PC-3 (cell line): ENCODE results near the gene PSTPIP2. TPM values are rescaled to one million over a fixed set of nuclear protein-coding genes. Genes with fewer than 3 reads are reported as not detected.
"Not testable (repeated sequence)": the region's sequence is repeated elsewhere in the genome, so short reads cannot be mapped to it uniquely, and the experiment has no call there.

ENCODE experiments used
- ATAC-seq: fragments of 200-7000 bp; cut with Tn5 transposase; 2 replicates; pipeline ENCODE4 v1.9.1; 2020; ENCODE audit warnings: mild to moderate bottlenecking, moderate library complexity
- BruUV-seq: library from RNA; stranded (reverse); fragments of 400-500 nt; replicated peaks from 2 replicates; lab custom pipeline; 2021; lab: Mats Ljungman, UMichigan
- CTCF ChIA-PET: fragments of 300-600 bp; sonication (Branson Sonifier 250); formaldehyde crosslinking; loops from one replicate; lab custom pipeline; 2022; ENCODE audit warnings: antibody characterized with exemption; lab: Charles Lee
- POLR2A ChIA-PET: fragments of 300-600 bp; sonication (Branson Sonifier 250); formaldehyde crosslinking; loops from one replicate; lab custom pipeline; 2022; ENCODE audit warnings: antibody characterized with exemption; ENCODE audit not compliant: unreplicated experiment; lab: Charles Lee
- DNase-seq: peaks from one replicate; pipeline ENCODE4 v3.0.0-alpha.2; 2015
- H2AFZ ChIP-seq: fragments of 300-600 bp; sonication (generic); 2 replicates; pipeline ENCODE4 v1.6.0; 2016; ENCODE audit warnings: antibody characterized with exemption, low read length
- H3F3A ChIP-seq: fragments of 300-600 bp; sonication (generic); one replicate; pipeline ENCODE4 v1.6.0; 2017; ENCODE audit warnings: antibody characterized with exemption, low read length, control low read depth, mild to moderate bottlenecking; ENCODE audit not compliant: unreplicated experiment
- H3K27ac ChIP-seq: fragments of 300-600 bp; sonication (generic); 2 replicates; pipeline ENCODE4 v1.5.1; 2016; ENCODE audit warnings: mild to moderate bottlenecking, low read length
- H3K27me3 ChIP-seq: fragments of 300-600 bp; sonication (generic); 2 replicates; pipeline ENCODE4 v1.6.1; 2016; ENCODE audit warnings: low read length, mixed read lengths
- H3K36me3 ChIP-seq: fragments of 300-600 bp; sonication (generic); 2 replicates; pipeline ENCODE4 v1.6.1; 2016; ENCODE audit warnings: low read depth, mixed run types, low read length, mixed read lengths
- H3K4me1 ChIP-seq: fragments of 300-600 bp; sonication (generic); 2 replicates; pipeline ENCODE4 v1.5.1; 2016; ENCODE audit warnings: low read length; ENCODE audit not compliant: insufficient read depth
- H3K4me2 ChIP-seq: fragments of 300-600 bp; sonication (generic); 2 replicates; pipeline ENCODE4 v1.6.0; 2016; ENCODE audit warnings: low read length
- H3K4me3 ChIP-seq: fragments of 300-600 bp; sonication (generic); 2 replicates; pipeline ENCODE4 v1.5.1; 2016; ENCODE audit warnings: mild to moderate bottlenecking, low read length, mixed read lengths
- H3K79me2 ChIP-seq: fragments of 300-600 bp; sonication (generic); 2 replicates; pipeline ENCODE4 v1.6.1; 2017; ENCODE audit warnings: low read length, mixed read lengths
- H3K9ac ChIP-seq: fragments of 300-600 bp; sonication (generic); 2 replicates; pipeline ENCODE4 v1.6.0; 2016; ENCODE audit warnings: mild to moderate bottlenecking, low read length
- H3K9me2 ChIP-seq: fragments of 300-600 bp; sonication (generic); replicated peaks from 2 replicates; pipeline ENCODE4 v1.6.1; 2016; ENCODE audit warnings: mixed run types, low read length, mixed read lengths
- H3K9me3 ChIP-seq: fragments of 300-600 bp; sonication (generic); 2 replicates; pipeline ENCODE4 v1.6.1; 2016; ENCODE audit warnings: low read length, mixed read lengths
- H4K20me1 ChIP-seq: fragments of 300-600 bp; sonication (generic); 2 replicates; pipeline ENCODE4 v1.6.1; 2016; ENCODE audit warnings: low read length, mixed read lengths
- EZH2 ChIP-seq: fragments of 300-600 bp; sonication (generic); IDR thresholded peaks from one replicate; pipeline ENCODE4 v1.6.1; 2017; ENCODE audit warnings: antibody characterized with exemption, mild to moderate bottlenecking, low read length; ENCODE audit not compliant: unreplicated experiment
- EZH2phosphoT487 ChIP-seq: fragments of 300-600 bp; sonication (generic); IDR thresholded peaks from 2 replicates; pipeline ENCODE4 v1.6.1; 2018; ENCODE audit warnings: mild to moderate bottlenecking, antibody characterized with exemption, low read length, borderline replicate concordance
- intact Hi-C: fragments of 100-400 bp; cut with micrococcal nuclease; formaldehyde crosslinking; loops from 2 replicates; pipeline ENCODE4 v1.9.0; 2023
- total RNA-seq: library from RNA; depleted of rRNA; stranded (reverse); fragments of >200 nt; gene quantifications from 2 replicates; pipeline ENCODE4 v1.2.3, GENCODE V29; 2014
- TF ChIP-seq, protein P1 (sequence below): fragments of 300-600 bp; sonication (generic); conservative IDR thresholded peaks from 2 replicates; pipeline ENCODE4 v1.5.1; 2017; ENCODE audit warnings: antibody characterized with exemption, low read depth, mild to moderate bottlenecking, low read length

Gene PSTPIP2
- total RNA-seq, 1 experiment from 2014 or later = 0.11 TPM

- Histone ChIP-seq H3K4me2 (no peak overlapping the region), H4K20me1 (no peaks in the 10 kb centered on the region), H3F3A (no peaks in the 10 kb centered on the region), H3K79me2 (no peaks in the 10 kb centered on the region), H3K27ac (no peak overlapping the region), H3K4me3 (no peak overlapping the region), H3K36me3 (no peaks in the 10 kb centered on the region), H3K9me3 (no peaks in the 10 kb centered on the region), H3K9ac (no peak overlapping the region), H2AFZ (no peak overlapping the region), H3K27me3 (no peaks in the 10 kb centered on the region), H3K4me1 (no peaks in the 10 kb centered on the region), H3K9me2 (no peaks in the 10 kb centered on the region)
- BruUV-seq = no TSS peak
- ATAC-seq (no peak), DNase-seq (no peak)
- ChIA-PET POLR2A (no interaction called here), CTCF (no interaction called here)
- TF ChIP-seq EZH2 = no peak
- TF ChIP-seq, protein P1, sequence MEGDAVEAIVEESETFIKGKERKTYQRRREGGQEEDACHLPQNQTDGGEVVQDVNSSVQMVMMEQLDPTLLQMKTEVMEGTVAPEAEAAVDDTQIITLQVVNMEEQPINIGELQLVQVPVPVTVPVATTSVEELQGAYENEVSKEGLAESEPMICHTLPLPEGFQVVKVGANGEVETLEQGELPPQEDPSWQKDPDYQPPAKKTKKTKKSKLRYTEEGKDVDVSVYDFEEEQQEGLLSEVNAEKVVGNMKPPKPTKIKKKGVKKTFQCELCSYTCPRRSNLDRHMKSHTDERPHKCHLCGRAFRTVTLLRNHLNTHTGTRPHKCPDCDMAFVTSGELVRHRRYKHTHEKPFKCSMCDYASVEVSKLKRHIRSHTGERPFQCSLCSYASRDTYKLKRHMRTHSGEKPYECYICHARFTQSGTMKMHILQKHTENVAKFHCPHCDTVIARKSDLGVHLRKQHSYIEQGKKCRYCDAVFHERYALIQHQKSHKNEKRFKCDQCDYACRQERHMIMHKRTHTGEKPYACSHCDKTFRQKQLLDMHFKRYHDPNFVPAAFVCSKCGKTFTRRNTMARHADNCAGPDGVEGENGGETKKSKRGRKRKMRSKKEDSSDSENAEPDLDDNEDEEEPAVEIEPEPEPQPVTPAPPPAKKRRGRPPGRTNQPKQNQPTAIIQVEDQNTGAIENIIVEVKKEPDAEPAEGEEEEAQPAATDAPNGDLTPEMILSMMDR = no peak
- no peak for TF ChIP-seq EZH2phosphoT487
- intact Hi-C loops = no loop called here
Observed at GRCh38 chr18:46048641-46049040, 23.4 kb downstream of the PSTPIP2 start.

GRCh38 chr18:46047369-46047768 is 24.7 kb downstream of the PSTPIP2 start:
- BruUV-seq, DNase-seq, H3K4me3 ChIP-seq, H3K9ac ChIP-seq, H4K20me1 ChIP-seq, H3K4me1 ChIP-seq, H3K9me3 ChIP-seq, H3K9me2 ChIP-seq, H3F3A ChIP-seq, ATAC-seq, H3K36me3 ChIP-seq, H3K27ac ChIP-seq, intact Hi-C loops, CTCF ChIA-PET, H3K79me2 ChIP-seq, H3K4me2 ChIP-seq, H3K27me3 ChIP-seq, POLR2A ChIA-PET, H2AFZ ChIP-seq: not testable (repeated sequence)

GRCh38 chr18:46046688-46047087 is 25.4 kb downstream of the PSTPIP2 start:
- no TSS peak for BruUV-seq
- Histone ChIP-seq H3K9me2 (no peaks in the 10 kb centered on the region), H3K9me3 (no peaks in the 10 kb centered on the region), H2AFZ (no peak overlapping the region), H3K27ac (no peak overlapping the region), H3K27me3 (no peaks in the 10 kb centered on the region), H3K4me2 (no peak overlapping the region), H3K9ac (no peak overlapping the region), H4K20me1 (no peaks in the 10 kb centered on the region), H3K4me1 (peaks cover 8% of the 10 kb centered on the region; the same call in 1 of the 2 replicates), H3K4me3 (no peak overlapping the region), H3F3A (no peaks in the 10 kb centered on the region), H3K36me3 (no peaks in the 10 kb centered on the region), H3K79me2 (no peaks in the 10 kb centered on the region)
- ChIA-PET POLR2A (no interaction called here), CTCF (no interaction called here)
- intact Hi-C loops = no loop called here
- no peak for TF ChIP-seq EZH2phosphoT487
- TF ChIP-seq EZH2 = no peak
- TF ChIP-seq, protein P1 = no peak
- ATAC-seq (no peak), DNase-seq (no peak)
